Transverse colon (tissue), 4 donors: ENCODE data around the gene ITLN2. TPM values are rescaled to one million over a fixed set of nuclear protein-coding genes. Genes with fewer than 3 reads are reported as not detected.

ENCODE experiments used
- DNase-seq: peaks from one replicate; pipeline ENCODE4 v3.0.0-alpha.2; 2019
- H3K27ac ChIP-seq, 4 donors: fragments of 200-600 bp; sonication (generic); 2 replicates each; pipeline ENCODE4 v1.5.1; 2016 to 2018; ENCODE audit warnings: inconsistent platforms in 4 of 4
- H3K27me3 ChIP-seq: fragments of 200-600 bp; sonication (generic); 2 replicates; pipeline ENCODE4 v1.5.1; 2017; ENCODE audit warnings: inconsistent platforms
- H3K36me3 ChIP-seq, 4 donors: fragments of 200-600 bp; sonication (generic); 2 replicates each; pipeline ENCODE4 v1.5.1; 2017 to 2019; ENCODE audit warnings: inconsistent platforms in 4 of 4
- H3K4me1 ChIP-seq, 4 donors: fragments of 200-600 bp; sonication (generic); 2 replicates each; pipeline ENCODE4 v1.5.1; 2017 to 2020; ENCODE audit warnings: inconsistent platforms in 4 of 4
- H3K4me3 ChIP-seq, 4 donors: fragments of 200-600 bp; sonication (generic); 1 replicate in 1 of 4; 2 replicates in 3 of 4; pipeline versions ENCODE4 v1.5.1 to v1.6.1; 2017 to 2019; ENCODE audit warnings: inconsistent platforms in 4 of 4
- H3K9me3 ChIP-seq, 2 donors: fragments of 200-600 bp; sonication (generic); 2 replicates each; pipeline ENCODE4 v1.5.1; 2017 to 2019; ENCODE audit warnings: inconsistent platforms in 2 of 2
- EP300 ChIP-seq: sonication (generic); formaldehyde crosslinking; IDR thresholded peaks from one replicate; pipeline ENCODE4 v1.6.1; 2017; ENCODE audit warnings: antibody characterized with exemption, low read depth
- POLR2A ChIP-seq: fragments of 450-650 bp; IDR thresholded peaks from one replicate; pipeline ENCODE4 v1.6.1; 2016; ENCODE audit warnings: antibody characterized with exemption, mild to moderate bottlenecking, moderate library complexity
- POLR2AphosphoS5 ChIP-seq, 3 donors: sonication (generic); formaldehyde crosslinking; IDR thresholded peaks; one replicate each; pipeline ENCODE4 v1.6.1; 2016; ENCODE audit warnings: antibody characterized with exemption in 3 of 3
- WGBS, 2 donors: methylation state at CpG; one replicate each; pipeline ENCODE4 v1.1.5; 2018; ENCODE audit warnings: low coverage in 1 of 2; 5-methylcytosine and 5-hydroxymethylcytosine counted together
- in situ Hi-C, 4 donors: fragments of 200-750 bp; cut with MboI; loops; one replicate each; pipeline versions ENCODE4 v1.15.0 to v1.15.1; 2017; ENCODE audit warnings: low sequenced_read_pairs in 3 of 4, low pct_ligation_motif_present in 1 of 4, low pct_unique_long_range_greater_than_20kb in 1 of 4
- intact Hi-C: fragments of 100-400 bp; cut with DNase I; formaldehyde crosslinking; loops from one replicate; pipeline ENCODE4 v1.15.1; 2023; ENCODE audit warnings: low total_unique reads
- total RNA-seq, 4 donors: library from RNA; depleted of rRNA; stranded (reverse); fragments of >200 nt; gene quantifications; one replicate each; pipeline ENCODE4 v1.1.0, GENCODE V29; 2016
- TF ChIP-seq, protein P1 (sequence below), 5 experiments: fragments of 200-600 bp in 3 of 5; fragments of 450-650 bp in 2 of 5; sonication (generic) in 3 of 5; IDR thresholded peaks; 1 replicate in 2 of 5; 2 replicates in 3 of 5; pipeline ENCODE4 v1.5.1; 2016 to 2017; ENCODE audit warnings: antibody characterized with exemption in 5 of 5, inconsistent platforms in 3 of 5, mild to moderate bottlenecking in 2 of 5, moderate library complexity in 1 of 5

ITLN2 gene
- total RNA-seq, 4 donors from 2014 or later: not detected

GRCh38 chr1:160975026-160975425 lies 20.4 kb upstream of the ITLN2 start:
- H3K4me3 ChIP-seq: no peak overlapping the region
- H3K27ac ChIP-seq: no peak overlapping the region
- H3K36me3 ChIP-seq: no peaks in the 10 kb centered on the region
- intact Hi-C loops: no loop called here
- H3K4me1 ChIP-seq: no peaks in the 10 kb centered on the region
- H3K27me3 ChIP-seq: peaks cover 16% of the 10 kb centered on the region
- no peaks in the 10 kb centered on the region for H3K9me3 ChIP-seq
- in situ Hi-C loops: no loop called here
- no peak for TF ChIP-seq POLR2A
- TF ChIP-seq, protein P1, sequence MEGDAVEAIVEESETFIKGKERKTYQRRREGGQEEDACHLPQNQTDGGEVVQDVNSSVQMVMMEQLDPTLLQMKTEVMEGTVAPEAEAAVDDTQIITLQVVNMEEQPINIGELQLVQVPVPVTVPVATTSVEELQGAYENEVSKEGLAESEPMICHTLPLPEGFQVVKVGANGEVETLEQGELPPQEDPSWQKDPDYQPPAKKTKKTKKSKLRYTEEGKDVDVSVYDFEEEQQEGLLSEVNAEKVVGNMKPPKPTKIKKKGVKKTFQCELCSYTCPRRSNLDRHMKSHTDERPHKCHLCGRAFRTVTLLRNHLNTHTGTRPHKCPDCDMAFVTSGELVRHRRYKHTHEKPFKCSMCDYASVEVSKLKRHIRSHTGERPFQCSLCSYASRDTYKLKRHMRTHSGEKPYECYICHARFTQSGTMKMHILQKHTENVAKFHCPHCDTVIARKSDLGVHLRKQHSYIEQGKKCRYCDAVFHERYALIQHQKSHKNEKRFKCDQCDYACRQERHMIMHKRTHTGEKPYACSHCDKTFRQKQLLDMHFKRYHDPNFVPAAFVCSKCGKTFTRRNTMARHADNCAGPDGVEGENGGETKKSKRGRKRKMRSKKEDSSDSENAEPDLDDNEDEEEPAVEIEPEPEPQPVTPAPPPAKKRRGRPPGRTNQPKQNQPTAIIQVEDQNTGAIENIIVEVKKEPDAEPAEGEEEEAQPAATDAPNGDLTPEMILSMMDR (IDR thresholded peaks at IDR 0.05): no peak
- no peak for TF ChIP-seq POLR2AphosphoS5 (IDR thresholded peaks at IDR 0.05)
- no peak for TF ChIP-seq EP300
- 86 to 89% methylated on average over 2 of the region's 2 CpGs for WGBS, 2 donors
- DNase-seq: no peak

DNA sequence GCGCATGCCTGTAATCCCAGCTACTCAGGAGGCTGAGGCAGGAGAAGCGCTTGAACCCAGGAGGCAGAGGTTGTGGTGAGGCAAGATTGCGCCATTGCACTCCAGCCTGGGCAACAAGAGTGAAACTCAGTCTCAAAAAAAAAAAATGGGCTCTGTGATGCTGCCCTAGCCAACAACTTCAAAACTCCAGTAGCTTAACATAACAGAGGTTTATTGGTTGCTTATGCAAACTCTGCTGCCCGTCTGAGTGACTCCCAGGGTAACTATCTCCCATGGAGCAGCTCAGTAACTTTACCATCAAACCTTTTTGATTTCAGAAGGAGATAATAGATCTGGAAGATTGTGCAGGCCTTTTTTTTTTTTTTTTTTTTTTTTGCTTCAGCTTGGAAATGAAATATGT lies 18.9 kb upstream of the ITLN2 start:
- intact Hi-C loops (no loop called here), in situ Hi-C loops (loop anchor here in 2 of 4 donors (25.0 kb wide), 1 partner anchor 236 kb away; the partner anchor contains the start of gene SLAMF7 (in 2 of the 2))
- TF ChIP-seq POLR2A (no peak), EP300 (no peak), POLR2AphosphoS5 (IDR thresholded peaks at IDR 0.05) (no peak)
- TF ChIP-seq, protein P1 (IDR thresholded peaks at IDR 0.05): no peak
- H3K9me3 ChIP-seq: no peaks in the 10 kb centered on the region
- no peak overlapping the region for H3K27ac ChIP-seq
- no peaks in the 10 kb centered on the region for H3K36me3 ChIP-seq
- 70 to 77% methylated on average over 3 to 4 of the region's 4 CpGs for WGBS, 2 donors
- H3K27me3 ChIP-seq: peaks cover 10% of the 10 kb centered on the region
- H3K4me1 ChIP-seq: no peaks in the 10 kb centered on the region
- no peak for DNase-seq
- H3K4me3 ChIP-seq: no peak overlapping the region

- Histone ChIP-seq H3K9me3 (no peaks in the 10 kb centered on the region), H3K27ac (no peak overlapping the region), H3K27me3 (peaks cover 10% of the 10 kb centered on the region), H3K4me1 (no peaks in the 10 kb centered on the region), H3K36me3 (no peaks in the 10 kb centered on the region), H3K4me3 (no peak overlapping the region)
- DNase-seq: no peak
- 45 to 53% methylated on average over 2 to 3 of the region's 3 CpGs for WGBS, 2 donors
- intact Hi-C loops (no loop called here), in situ Hi-C loops (loop anchor here in 2 of 4 donors (25.0 kb wide), 1 partner anchor 236 kb away; the partner anchor contains the start of gene SLAMF7 (in 2 of the 2))
- TF ChIP-seq POLR2AphosphoS5 (IDR thresholded peaks at IDR 0.05): no peak
- no peak for TF ChIP-seq EP300
- TF ChIP-seq, protein P1 (IDR thresholded peaks at IDR 0.05): no peak
- no peak for TF ChIP-seq POLR2A
Measured at GRCh38 chr1:160972939-160973338, 18.3 kb upstream of the ITLN2 start.

GRCh38 chr1:160971618-160972056 lies 17.0 kb upstream of the ITLN2 start:
- WGBS, 2 donors: 32 to 48% methylated on average over 2 to 6 of the region's 6 CpGs
- no peak overlapping the region for H3K4me3 ChIP-seq
- no peak for DNase-seq
- H3K4me1 ChIP-seq: no peaks in the 10 kb centered on the region
- TF ChIP-seq, protein P1 (IDR thresholded peaks at IDR 0.05): no peak
- no peak for TF ChIP-seq EP300
- no peak for TF ChIP-seq POLR2A
- no peak for TF ChIP-seq POLR2AphosphoS5 (IDR thresholded peaks at IDR 0.05)
- H3K36me3 ChIP-seq: no peaks in the 10 kb centered on the region
- in situ Hi-C loops (loop anchor here in 2 of 4 donors (25.0 kb wide), 1 partner anchor 234 kb away; the partner anchor contains the start of gene SLAMF7 (in 2 of the 2)), intact Hi-C loops (no loop called here)
- peaks cover 10% of the 10 kb centered on the region for H3K27me3 ChIP-seq
- no peaks in the 10 kb centered on the region for H3K9me3 ChIP-seq
- no peak overlapping the region for H3K27ac ChIP-seq
